Astrocyte (in vitro differentiated cells and primary cell): ENCODE measurements around the gene LMTK2. TPM values are rescaled to one million over a fixed set of nuclear protein-coding genes. Genes with fewer than 3 reads are reported as not detected.

Source experiments
- DNase-seq: peaks from one replicate; pipeline ENCODE4 v3.0.0-alpha.2; 2010; ENCODE audit warnings: low read depth
- FAIRE-seq: peaks from 2 replicates; lab custom pipeline; 2011; peaks lifted over from hg19 to GRCh38; lab: Jason Lieb, UNC
- H2AFZ ChIP-seq: 2 replicates; pipeline ENCODE4 v1.6.0; 2012; ENCODE audit warnings: low read depth, low read length, inconsistent platforms
- H3K27ac ChIP-seq: 2 replicates; pipeline ENCODE4 v1.5.1; 2011; ENCODE audit warnings: low read depth, low read length, inconsistent platforms
- H3K27me3 ChIP-seq: 2 replicates; pipeline ENCODE4 v1.6.0; 2011; ENCODE audit warnings: low read length, inconsistent platforms; ENCODE audit not compliant: insufficient read depth
- H3K36me3 ChIP-seq: 2 replicates; pipeline ENCODE4 v1.5.1; 2011; ENCODE audit warnings: low read length, inconsistent platforms; ENCODE audit not compliant: insufficient read depth
- H3K4me1 ChIP-seq: 2 replicates; pipeline ENCODE4 v1.5.1; 2011; ENCODE audit warnings: low read length, inconsistent platforms; ENCODE audit not compliant: insufficient read depth
- H3K4me2 ChIP-seq: 2 replicates; pipeline ENCODE4 v1.6.0; 2012; ENCODE audit warnings: low read length, inconsistent platforms
- H3K4me3 ChIP-seq: 2 replicates; pipeline ENCODE4 v1.5.1; 2011; ENCODE audit warnings: low read depth, mild to moderate bottlenecking, low read length, inconsistent platforms; ENCODE audit not compliant: insufficient read depth
- H3K79me2 ChIP-seq: 2 replicates; pipeline ENCODE4 v1.6.0; 2012; ENCODE audit warnings: mild to moderate bottlenecking, low read length, inconsistent platforms; ENCODE audit not compliant: insufficient read depth
- H3K9ac ChIP-seq: 2 replicates; pipeline ENCODE4 v1.6.0; 2012; ENCODE audit warnings: mild to moderate bottlenecking, low read length, inconsistent platforms
- H3K9me3 ChIP-seq: 2 replicates; pipeline ENCODE4 v1.5.1; 2012; ENCODE audit warnings: low read depth, mild to moderate bottlenecking, low read length, inconsistent platforms; ENCODE audit not compliant: insufficient read depth
- H4K20me1 ChIP-seq: 2 replicates; pipeline ENCODE4 v1.6.0; 2012; ENCODE audit warnings: low read length, inconsistent platforms; ENCODE audit not compliant: insufficient read depth
- H3K27ac Mint-ChIP-seq: one replicate; pipeline ENCODE4 v1.8.0; 2021; ENCODE audit warnings: mild to moderate bottlenecking, mixed read lengths; ENCODE audit not compliant: unreplicated experiment
- H3K27me3 Mint-ChIP-seq: one replicate; pipeline ENCODE4 v1.8.0; 2021; ENCODE audit warnings: low read depth, mixed read lengths; ENCODE audit not compliant: unreplicated experiment
- H3K36me3 Mint-ChIP-seq: one replicate; pipeline ENCODE4 v1.8.0; 2021; ENCODE audit warnings: low read depth, mixed read lengths; ENCODE audit not compliant: unreplicated experiment
- H3K4me1 Mint-ChIP-seq: one replicate; pipeline ENCODE4 v1.8.0; 2021; ENCODE audit warnings: low read depth, mixed read lengths; ENCODE audit not compliant: unreplicated experiment
- H3K4me3 Mint-ChIP-seq: one replicate; pipeline ENCODE4 v1.8.0; 2021; ENCODE audit warnings: mild to moderate bottlenecking, moderate library complexity, mixed read lengths; ENCODE audit not compliant: unreplicated experiment
- H3K9me3 Mint-ChIP-seq: one replicate; pipeline ENCODE4 v1.8.0; 2021; ENCODE audit warnings: mild to moderate bottlenecking, mixed read lengths; ENCODE audit not compliant: unreplicated experiment
- CTCF ChIP-seq: IDR thresholded peaks from 2 replicates; pipeline ENCODE4 v1.5.1; 2011; ENCODE audit warnings: low read depth, mild to moderate bottlenecking, inconsistent platforms, low read length, moderate library complexity; ENCODE audit not compliant: insufficient read depth
- EZH2 ChIP-seq: IDR thresholded peaks from 2 replicates; pipeline ENCODE4 v1.6.1; 2012; ENCODE audit warnings: mild to moderate bottlenecking, low read length, inconsistent platforms; ENCODE audit not compliant: insufficient read depth
- total RNA-seq: library from RNA; stranded (reverse); gene quantifications from 2 replicates; pipeline ENCODE4 v1.2.1, GENCODE V29; 2021

LMTK2 gene
- total RNA-seq, 1 donor from 2014 or later = 15.2 TPM

DNA sequence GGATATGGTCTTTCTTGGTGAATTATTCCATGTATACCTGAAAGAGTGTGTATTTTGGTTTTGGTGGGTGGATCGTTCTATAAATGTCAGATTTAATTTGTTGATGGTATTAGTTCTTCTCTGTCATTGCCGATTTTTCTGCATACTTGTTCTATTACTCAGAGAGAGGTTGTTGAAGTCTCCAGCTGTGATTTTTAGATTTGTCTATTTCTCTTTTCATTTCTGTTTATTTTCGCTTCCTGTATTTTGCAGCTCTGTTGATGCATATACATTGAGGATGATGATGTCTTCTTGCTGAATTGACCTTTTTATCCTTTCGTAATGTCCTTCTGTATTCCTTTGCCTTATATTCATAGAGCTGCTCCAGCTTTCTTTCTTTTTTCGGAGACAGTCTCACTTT, 92.5 kb downstream of the LMTK2 start:
- Histone ChIP-seq H3K79me2 (peaks cover 3% of the 10 kb centered on the region), H3K4me2 (peak overlapping the region; percentile 17), H3K4me3 (no peak overlapping the region), H3K27ac (no peak overlapping the region), H3K4me1 (no peaks in the 10 kb centered on the region), H3K27me3 (no peaks in the 10 kb centered on the region), H3K36me3 (no peaks in the 10 kb centered on the region), H4K20me1 (peaks cover 4% of the 10 kb centered on the region), H2AFZ (no peak overlapping the region), H3K9me3 (no peaks in the 10 kb centered on the region), H3K9ac (no peak overlapping the region)
- H3K9me3 Mint-ChIP-seq = no peaks in the 10 kb centered on the region
- TF ChIP-seq CTCF (no peak), EZH2 (no peak)
- H3K36me3 Mint-ChIP-seq = peaks cover 7% of the 10 kb centered on the region
- no peaks in the 10 kb centered on the region for H3K27me3 Mint-ChIP-seq
- H3K4me3 Mint-ChIP-seq = no peak overlapping the region
- peaks cover 15% of the 10 kb centered on the region for H3K4me1 Mint-ChIP-seq
- FAIRE-seq = no peak
- no peak overlapping the region for H3K27ac Mint-ChIP-seq
- DNase-seq = no peak

DNA sequence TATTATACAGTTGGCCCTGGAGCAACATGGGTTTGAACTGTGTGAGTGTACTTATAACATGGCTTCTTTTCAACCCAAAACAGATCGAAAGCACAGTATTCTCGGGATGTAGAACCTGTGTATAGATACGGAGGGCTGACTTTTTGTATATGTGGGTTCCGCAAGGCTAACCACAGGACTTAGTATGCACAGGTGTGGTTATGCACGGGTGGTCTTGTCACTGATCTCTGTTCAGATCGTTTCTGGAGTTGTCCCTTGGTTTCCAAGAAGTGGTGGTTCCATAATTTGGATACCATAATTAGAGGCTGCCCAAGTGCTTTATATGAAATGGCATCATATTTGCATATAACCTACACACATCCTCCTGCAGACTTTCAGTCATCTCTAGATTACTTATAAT, 93.7 kb downstream of the LMTK2 start:
- FAIRE-seq (no peak), DNase-seq (no peak)
- Mint-ChIP-seq H3K27ac (no peak overlapping the region), H3K36me3 (peaks cover 7% of the 10 kb centered on the region), H3K9me3 (no peaks in the 10 kb centered on the region), H3K4me3 (no peak overlapping the region), H3K27me3 (no peaks in the 10 kb centered on the region), H3K4me1 (peaks cover 15% of the 10 kb centered on the region)
- H3K9me3 ChIP-seq = no peaks in the 10 kb centered on the region
- H3K4me3 ChIP-seq = no peak overlapping the region
- H3K4me2 ChIP-seq = no peak overlapping the region
- no peaks in the 10 kb centered on the region for H3K36me3 ChIP-seq
- no peaks in the 10 kb centered on the region for H3K4me1 ChIP-seq
- no peak overlapping the region for H2AFZ ChIP-seq
- H3K9ac ChIP-seq = no peak overlapping the region
- H4K20me1 ChIP-seq = peaks cover 4% of the 10 kb centered on the region
- TF ChIP-seq EZH2 = no peak
- TF ChIP-seq CTCF = no peak
- peaks cover 3% of the 10 kb centered on the region for H3K79me2 ChIP-seq
- H3K27ac ChIP-seq = no peak overlapping the region
- no peaks in the 10 kb centered on the region for H3K27me3 ChIP-seq

DNA sequence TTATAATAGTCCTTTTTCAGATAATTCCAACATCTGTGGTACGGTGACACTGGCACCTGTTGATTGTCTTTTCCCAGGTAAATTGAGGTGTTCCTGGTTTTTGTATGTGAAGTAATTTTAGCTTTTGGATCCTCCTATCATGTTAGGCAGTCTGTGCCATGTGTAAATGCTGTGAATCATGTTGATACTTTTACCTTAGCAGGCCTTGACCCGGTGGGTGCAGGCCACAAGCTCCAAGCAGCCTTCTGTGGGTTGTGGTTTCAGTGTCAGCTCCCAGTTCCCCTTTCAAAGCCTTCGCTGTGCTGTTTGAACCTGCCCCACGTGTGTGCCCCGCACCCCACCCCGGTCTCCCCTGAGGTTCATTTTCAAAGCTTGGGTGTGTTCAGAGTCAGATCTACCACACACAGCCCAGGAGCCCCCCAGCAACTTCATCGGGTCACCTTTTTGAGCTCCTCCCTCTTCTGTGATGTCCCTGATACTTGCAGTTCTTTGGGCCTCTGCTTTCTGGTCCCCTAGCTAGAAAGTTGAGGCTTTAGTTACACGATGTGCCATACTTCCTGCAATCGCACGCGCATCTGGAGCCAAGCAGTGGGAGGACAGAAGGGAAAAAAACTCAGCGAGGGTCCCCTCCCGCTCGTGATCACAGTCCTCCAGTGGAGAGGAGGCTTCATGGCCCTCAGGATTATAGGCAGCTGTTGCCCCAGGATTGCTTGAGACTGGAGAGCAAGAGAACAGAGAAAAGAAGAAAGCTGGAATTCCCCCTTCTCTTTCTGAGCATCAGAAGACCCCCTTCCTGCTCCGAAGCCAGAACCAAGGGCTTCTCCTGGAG, 95.9 kb downstream of the LMTK2 start:
- FAIRE-seq = no peak
- Histone ChIP-seq H3K79me2 (peaks cover 3% of the 10 kb centered on the region), H4K20me1 (peaks cover 4% of the 10 kb centered on the region), H3K27ac (no peak overlapping the region), H3K36me3 (no peaks in the 10 kb centered on the region), H3K4me3 (no peak overlapping the region), H3K9me3 (no peaks in the 10 kb centered on the region), H3K4me1 (no peaks in the 10 kb centered on the region), H3K27me3 (no peaks in the 10 kb centered on the region), H3K4me2 (no peak overlapping the region), H2AFZ (no peak overlapping the region), H3K9ac (no peak overlapping the region)
- no peaks in the 10 kb centered on the region for H3K9me3 Mint-ChIP-seq
- H3K4me1 Mint-ChIP-seq = peaks cover 17% of the 10 kb centered on the region
- no peaks in the 10 kb centered on the region for H3K27me3 Mint-ChIP-seq
- H3K4me3 Mint-ChIP-seq = no peak overlapping the region
- TF ChIP-seq EZH2 (no peak), CTCF (no peak)
- peaks cover 8% of the 10 kb centered on the region for H3K36me3 Mint-ChIP-seq
- no peak overlapping the region for H3K27ac Mint-ChIP-seq
- no peak for DNase-seq
